ENCODE results near the gene UTS2B.

The UTS2B gene

DNA sequence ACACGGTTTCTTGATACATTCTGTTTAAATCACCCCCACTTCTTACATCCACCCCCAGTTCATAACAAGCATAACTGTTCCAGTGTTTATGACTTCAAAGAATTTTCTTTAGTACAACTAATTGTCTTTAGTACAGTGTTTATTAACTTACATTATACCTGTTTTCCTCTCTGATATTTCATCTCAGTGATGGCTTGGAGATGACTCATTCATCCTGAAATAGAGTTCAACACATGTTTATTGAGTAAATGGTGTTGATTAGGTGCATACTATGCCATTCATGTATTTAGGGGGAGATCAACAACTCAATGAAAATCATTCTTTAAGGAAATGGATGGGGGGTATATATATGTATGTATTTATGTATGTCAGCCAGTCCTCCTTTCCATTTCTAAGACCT is 21.7 kb upstream of the UTS2B start:
- no peak for DNase-seq (ENCODE audit: low spot score)

DNA sequence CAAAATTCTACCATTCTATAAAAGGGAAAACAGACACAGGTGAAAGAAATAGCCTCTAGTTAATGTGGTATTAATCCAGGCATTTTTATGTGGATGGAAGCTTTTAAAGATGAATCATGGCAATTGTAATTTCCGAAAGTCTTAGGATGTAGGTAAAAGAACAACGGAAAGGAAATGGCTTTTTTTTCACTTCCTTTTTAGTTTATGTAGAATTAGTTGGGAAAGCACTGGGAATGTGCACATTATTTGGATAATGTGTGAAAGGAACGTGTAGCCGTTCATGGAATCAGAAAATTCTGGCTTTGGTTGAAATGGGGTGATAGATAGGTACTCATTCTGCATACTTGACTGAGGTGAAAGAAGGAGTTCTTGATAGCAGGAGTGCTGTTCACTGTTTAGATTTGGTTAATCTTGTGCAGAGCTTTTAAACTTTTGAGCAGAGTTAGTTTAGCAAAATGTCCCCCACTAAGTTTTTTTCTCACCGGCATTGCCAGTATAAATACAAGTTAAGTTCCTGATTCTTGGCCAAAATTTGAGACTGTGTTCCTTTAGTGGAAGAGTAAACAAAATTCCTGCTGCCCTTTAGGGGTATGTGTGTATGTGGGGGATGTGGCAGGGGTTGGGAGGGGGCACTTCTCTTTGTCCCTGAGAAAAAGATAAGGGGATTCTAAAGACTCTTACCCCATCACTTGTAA is 20.2 kb upstream of the UTS2B start:
- DNase-seq (ENCODE audit: low spot score): no peak

DNA sequence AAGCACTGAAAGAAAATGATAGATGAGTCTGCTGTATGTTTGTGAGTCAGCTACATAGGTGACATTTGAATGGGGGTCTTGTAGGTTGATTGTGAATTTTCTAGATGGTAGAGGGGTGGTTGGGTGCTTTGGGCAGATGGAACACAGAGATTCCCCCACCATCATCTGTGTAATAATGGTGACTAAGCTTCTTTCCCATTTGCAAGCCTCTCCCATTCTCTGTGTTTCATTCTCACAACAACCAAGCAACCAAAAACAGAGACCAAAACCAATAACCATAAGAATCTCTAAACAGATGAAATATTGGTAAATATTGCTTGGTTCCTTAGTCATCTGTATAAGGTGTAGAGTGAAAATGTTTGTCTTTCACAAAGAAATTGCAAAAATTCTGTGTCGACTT is 17.8 kb upstream of the UTS2B start:
- DNase-seq (ENCODE audit: low spot score): no peak

DNA sequence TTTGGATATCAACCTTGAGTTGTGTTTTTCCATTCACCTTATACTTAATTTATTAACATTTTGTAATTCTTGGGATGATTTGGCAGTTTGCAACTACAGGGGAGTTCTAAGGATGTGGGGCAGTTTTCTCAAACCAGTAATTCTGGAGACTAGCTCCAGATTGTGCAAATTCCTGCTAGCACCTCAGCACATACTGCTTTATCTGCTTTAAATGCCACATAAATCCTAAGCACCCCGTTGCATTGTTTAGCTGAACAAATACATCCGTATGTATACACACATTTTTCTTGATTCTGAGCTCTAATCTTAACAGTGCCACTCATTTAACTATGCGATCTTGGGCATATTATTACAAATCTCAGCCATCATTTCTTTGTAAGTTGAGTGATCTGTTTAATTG is 16.9 kb upstream of the UTS2B start:
- DNase-seq (ENCODE audit: low spot score): no peak

DNA sequence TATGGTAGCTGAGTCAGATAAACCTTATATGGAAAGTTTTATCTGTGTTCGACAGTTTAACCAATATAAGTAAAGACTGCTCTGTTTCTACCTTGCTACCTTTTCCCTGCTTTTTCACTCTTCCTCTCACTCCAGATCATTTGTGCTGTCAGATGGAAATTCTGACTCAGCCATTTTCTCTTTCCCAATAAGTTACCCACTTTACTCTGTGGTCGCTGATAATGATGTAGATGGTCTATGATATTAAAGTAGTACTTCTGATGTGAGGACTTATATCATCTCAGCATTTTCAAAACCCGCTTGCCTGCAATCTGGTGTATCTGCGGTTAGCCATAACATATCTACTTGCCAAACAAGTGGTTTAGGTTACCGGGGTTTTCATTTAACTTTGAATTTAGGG is 15.0 kb upstream of the UTS2B start:
- DNase-seq (ENCODE audit: low spot score): no peak

DNA sequence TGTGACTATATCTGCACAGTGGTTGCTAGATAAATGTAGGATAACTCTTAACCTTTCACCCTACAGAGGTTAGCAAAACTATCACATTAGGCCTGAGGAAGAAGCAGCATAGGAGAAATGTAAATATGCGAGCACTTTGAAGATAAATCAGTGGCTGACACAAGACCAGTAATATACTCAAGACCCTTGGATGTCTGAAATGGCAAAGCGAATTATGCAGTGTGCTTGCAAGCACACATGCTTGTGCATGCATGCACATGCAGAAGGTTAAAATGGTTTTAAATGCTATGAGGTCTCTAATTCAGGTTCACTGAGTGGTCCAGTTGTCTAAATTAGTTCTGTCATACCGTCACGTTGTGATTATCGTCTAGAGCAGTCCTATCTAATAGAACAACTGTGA is 13.6 kb upstream of the UTS2B start:
- DNase-seq (ENCODE audit: low spot score): no peak

DNA sequence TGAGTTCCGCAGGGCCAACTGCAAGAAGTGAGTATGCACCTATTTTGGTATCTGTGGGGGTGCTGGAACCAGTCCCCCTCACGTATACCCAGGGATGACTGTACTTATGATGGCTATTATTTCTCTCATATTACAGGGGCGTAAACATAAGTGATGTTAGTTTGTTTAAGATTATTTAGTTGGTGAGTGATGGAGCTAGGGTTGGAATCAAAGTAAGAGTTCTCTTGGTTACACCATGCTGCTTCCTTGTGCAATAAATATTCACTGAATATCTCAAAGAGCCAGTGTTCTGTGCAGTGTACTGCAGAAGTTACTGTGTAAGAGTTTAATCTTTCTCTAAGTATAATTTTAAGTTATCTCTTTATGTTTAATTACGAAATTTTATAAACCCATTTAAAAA is 12.8 kb upstream of the UTS2B start:
- DNase-seq (ENCODE audit: low spot score): no peak

DNA sequence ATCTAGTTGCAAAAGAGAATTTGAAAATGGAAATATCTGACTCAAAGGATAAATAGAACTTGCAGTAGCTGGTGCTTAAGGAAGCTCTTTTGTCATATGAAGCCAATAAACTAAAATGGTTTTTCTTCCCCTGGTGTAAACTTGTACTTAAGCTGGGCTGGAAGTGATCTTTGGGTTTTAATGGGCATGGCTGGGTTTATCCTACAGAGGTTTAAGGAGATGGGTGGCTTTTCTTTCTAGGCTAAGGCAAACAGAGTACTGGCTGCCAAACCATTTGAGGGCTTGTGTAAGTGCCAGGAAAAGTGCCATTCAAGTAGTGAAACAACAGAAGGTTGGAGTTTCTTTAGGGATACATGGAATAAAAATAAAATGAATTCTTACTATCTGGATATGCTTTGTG is 12.1 kb upstream of the UTS2B start:
- no peak for DNase-seq (ENCODE audit: low spot score)

DNA sequence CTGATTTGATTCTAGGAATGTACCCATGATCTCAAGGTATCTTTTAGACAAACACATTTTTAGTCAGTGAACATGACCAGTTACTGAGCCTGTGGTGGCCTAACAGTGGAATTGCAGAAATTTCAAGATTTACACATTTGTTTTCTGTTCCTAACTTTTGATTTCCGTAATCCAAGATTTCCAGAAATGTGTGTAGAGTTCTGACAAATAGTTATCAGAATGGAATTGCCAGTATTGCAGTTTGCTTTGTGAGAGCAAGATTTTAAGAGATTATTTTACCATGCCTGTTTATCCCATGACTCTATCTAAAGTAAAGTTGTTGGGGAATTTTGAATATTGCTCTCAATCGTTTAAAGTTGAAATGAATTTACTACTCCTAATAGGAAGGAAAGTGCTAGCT is 11.7 kb upstream of the UTS2B start:
- no peak for DNase-seq (ENCODE audit: low spot score)

DNA sequence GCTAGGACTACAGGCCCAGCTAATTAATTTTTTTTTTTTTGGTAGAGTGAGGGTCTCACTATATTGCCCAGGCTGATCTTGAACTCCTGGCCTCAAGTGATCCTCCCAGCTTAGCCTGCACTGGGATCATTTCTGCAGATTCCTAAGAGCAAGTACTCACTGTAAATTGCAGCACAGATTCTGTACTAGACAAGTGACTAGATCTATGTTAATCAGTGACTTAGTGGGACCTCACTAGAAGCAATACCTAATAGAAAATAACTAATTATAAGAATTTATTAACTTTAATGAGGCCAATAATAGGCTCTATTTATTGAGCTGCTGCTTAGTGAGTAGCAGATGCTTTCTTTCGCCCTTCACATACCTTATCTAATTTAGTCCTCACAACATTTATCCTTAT is 10.6 kb upstream of the UTS2B start:
- DNase-seq (ENCODE audit: low spot score): no peak

DNA sequence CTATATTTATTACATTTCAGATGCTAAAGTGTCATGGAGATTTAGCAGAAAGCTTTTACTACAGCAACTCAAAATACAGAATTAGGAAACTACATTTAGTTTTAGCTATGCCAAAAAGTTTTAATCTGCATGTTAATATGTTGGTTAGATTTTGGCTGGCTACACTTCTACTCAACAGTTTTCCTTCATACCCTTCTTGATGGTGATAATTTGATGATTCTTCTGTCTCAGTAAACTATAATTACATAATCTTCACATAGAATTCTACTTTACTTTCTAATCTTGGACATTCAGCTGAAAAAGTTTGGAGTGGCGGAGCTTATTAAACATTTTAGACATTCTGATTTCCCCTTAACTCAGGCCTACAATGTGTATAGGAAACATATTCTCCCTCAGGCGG is 10.0 kb upstream of the UTS2B start:
- no peak for DNase-seq (ENCODE audit: low spot score)

DNA sequence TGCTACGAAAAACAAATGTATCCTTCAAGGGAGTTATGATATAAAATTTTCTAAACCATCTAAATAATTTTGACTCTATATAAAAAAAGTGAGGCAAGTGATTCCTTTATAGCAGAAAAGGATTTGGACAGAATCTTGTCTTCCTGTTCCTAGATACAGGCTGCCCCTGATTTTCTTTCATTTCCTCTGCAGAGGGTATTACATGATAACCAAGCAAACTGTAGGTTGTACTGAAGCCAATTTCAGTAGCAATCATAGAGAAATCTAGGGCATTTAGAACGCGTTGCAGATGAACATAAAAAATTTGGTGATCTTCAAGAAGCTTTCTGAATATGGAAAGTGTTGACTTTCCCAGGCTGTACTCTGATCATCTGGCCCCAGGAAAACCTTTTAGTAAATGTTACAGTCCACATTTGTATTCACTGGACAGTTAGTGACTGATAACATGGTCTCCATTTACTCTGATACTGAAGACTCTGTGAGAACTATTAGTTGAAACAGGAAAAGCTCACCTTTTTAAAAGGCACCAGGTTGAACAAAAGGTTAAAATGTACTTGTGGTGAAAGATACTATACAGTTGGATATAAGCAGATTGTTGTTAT is 9.1 kb upstream of the UTS2B start:
- DNase-seq (ENCODE audit: low spot score): no peak

DNA sequence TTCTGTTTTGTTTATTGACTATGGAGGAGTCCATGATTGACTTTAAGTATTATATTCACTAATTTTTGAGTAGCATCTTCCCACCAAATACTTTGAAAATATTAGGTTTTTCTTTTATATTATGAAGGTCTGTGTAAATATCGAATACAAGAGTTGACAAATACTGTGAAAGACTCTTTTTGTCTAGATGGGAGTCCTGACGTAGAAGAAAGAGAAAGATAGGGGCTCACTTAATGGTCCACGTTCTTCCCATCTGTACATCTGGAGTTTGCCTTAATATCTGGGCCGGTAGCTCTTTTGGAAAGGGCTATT is 7.8 kb upstream of the UTS2B start:
- no peak for DNase-seq (ENCODE audit: low spot score)

DNA sequence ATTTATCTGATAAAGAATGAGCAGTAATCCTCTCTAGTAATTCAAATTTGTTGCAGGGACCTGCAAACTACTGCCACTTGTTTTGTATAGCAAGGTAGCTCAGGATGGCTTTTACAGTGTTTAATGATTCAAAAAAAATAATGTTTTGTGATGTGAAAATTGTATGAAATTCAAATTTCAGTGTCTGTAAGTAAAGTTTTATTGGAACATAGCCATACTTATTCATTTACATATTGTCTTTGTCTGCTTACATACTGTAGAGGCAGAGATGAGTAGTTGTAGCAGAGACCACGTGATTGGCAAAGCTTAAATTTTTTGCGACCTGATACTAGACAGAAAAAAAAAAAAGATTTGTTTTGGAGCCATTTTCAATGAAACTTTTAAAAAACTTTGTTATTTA is 6.5 kb upstream of the UTS2B start:
- no peak for DNase-seq (ENCODE audit: low spot score)

DNA sequence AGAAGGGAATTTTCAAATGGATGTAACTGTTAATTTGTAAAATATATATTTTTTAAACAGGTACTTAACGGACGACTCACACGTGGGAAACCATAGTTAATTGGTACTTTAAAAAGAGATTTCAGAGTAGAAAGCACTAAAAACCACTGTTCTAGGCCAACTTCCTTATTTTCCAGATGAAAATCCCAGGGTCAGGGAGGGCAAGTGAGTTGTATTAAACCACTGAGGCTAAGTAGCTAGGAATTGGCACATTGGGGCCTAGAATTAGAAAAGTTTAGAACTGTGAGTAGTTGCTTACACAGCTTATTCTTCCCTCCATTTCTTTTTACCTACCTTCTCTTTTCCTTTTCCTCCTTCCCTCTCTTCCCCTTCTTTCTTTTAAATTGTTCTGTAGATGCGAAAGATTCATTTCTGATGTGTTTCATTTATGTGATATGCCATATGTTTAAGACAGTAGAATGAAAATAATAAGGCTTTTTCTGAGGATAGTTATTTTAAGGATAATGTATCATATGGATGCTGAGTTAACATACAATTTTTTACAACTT is 4.1 kb upstream of the UTS2B start:
- DNase-seq (ENCODE audit: low spot score): no peak

DNA sequence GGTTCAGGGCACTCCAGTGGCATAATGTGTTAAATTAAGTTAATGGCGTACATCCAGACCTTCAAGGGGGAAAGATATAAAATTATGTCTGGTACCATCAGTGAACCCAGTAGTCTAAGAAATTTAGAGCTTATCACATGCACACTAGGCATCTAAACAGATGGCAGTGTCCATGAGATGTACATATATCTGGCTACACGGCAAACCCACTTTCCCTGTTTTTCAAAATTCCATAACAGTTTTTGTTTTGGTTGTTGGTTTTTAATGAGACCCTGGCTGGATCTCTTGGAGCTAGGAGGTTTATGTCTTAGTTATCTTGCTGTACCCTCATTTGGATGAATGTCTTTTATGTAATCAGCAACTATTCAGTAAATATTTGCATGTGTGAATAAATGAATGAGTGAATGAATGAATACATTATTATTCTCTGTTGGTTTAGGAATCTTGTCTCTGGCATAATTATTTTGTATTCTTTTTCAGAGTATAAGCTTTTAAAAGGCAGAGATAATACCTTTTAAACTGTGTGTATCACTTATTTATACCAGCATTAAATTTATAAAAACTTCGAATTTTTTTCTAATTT is 3.1 kb upstream of the UTS2B start:
- no peak for DNase-seq (ENCODE audit: low spot score)

DNA sequence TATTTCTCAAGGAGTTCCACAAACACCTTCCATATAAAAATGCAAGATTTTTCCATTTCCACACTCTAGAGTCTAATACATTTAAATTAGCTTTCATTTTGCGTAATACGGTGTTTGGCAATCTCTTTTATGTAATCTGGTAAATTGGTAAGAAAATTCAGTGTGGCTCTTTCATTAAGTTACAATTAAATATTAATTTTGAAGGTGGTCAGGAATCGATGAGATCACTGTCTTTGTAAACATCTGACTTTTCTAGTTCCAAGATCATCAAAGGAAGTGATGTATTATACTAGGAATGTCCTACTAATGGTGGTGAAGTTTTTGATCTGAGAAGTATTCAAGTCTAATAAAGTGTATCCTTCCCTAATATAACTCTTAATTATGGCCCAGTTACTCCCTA is 1.1 kb upstream of the UTS2B start:
- DNase-seq (ENCODE audit: low spot score): peak; percentile 40

DNA sequence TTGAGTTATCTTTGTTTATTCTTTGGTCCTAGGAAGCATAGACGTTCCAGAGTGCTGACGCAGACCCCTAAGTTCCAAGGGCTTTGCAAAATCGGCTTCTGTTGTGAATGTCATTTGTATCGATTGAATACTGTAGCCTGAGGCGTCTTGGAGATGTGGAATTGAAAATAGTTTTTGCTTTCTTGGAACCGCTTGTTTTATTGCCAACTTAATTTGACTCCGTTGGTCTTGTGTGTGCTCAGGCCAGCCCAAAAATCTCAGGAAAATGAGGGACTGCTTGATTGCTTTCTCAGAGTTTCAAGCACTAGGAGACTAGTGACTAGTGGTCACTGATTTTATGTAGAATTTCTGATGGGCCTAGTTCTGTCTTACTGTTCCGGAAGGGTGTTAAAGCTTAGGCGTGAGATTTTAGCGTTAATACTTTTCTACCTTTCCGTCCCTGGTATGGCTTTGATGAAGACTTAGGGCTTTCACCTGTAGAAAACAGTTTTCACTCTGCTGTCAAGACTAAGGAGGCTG is 263 bp upstream of the UTS2B start:
- peak; percentile 35 for DNase-seq (ENCODE audit: low spot score)

DNA sequence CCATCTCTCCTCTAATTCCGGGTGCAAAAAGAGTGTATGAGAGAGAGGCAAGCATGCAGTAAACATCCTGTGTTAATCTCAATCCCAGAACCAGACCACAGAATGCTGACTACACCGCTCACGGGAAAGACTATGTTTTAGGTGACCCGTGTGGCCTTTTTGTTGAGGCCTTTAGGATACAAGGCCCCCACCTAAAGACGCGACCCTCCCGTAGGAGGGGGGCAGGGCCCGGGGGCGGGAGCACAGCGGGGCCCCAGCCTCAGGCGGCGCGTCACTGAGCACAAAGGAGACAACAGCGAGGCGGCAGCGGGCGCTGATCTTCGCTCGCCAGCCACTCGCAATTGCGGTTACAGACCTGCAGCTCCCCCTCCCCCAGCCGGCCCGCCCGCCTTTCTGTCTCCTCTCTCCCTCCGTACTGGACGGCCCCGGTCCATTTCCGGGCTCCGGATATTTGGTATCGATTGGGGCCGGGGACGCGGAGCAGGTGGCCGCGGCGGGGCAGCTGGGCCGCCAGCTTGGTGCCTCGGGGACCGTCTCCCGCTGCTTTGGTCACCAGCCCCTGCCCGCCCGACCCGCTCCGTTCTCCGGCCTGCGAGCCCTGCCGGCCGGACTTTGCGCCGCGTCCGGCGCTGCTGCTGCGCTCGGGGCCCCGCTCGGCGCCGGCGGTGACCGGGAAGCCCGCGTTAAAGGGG is 1.2 kb downstream of the UTS2B start, which contains the start of gene CCDC50:
Gene CCDC50 (plus strand): TSS at position 433 of the 692 bp plus-strand sequence. CDS start 281 bp downstream, outside the sequence.
- peak; percentile 54 for DNase-seq (ENCODE audit: low spot score)

DNA sequence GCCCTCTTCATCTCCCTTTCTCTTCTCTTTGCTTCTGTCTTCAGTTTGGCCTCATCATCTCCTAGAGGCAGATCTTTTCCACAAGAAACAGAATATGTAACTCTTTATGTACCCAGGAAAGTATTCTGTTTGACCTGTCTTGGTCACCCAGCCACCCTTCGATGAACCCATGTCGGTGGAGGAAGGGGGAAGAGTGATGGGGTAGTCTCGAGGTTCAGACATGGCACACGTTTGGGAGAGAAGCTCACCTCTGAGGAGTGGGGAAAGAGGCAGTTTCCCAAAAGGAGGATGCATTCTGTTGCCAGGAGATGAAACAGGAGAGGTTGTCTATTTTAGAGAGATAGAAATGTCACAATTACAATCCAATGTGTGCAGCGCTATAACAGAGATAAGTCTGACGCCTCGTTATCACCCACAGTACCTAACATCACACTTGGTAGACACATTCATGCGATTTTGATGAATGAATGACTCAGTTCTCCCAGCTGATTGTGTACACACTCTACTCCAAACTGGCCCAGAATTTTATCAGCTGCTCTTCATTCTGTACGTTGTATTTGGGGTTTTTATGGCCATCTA is 1.9 kb downstream of the UTS2B start:
- no peak for DNase-seq (ENCODE audit: low spot score)

DNA sequence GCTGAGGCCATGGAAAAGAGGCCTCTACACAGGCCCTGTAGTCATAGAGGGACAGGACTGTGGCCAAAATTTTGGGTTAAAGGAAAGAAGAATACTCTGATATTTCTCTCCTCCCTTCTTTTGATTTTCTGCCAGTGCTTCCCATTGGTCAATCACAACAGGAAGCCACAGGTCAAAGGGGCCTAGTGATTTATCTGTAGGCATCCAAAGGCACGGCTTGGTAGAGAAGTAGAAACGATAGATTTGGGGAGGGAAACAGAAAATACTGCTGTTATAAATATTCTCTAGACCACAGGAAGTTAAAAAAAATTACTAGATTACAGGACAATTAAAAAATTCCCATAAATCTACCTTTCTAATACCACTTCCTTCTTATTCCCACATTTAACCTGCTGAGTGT is 2.8 kb downstream of the UTS2B start:
- DNase-seq (ENCODE audit: low spot score): no peak

DNA sequence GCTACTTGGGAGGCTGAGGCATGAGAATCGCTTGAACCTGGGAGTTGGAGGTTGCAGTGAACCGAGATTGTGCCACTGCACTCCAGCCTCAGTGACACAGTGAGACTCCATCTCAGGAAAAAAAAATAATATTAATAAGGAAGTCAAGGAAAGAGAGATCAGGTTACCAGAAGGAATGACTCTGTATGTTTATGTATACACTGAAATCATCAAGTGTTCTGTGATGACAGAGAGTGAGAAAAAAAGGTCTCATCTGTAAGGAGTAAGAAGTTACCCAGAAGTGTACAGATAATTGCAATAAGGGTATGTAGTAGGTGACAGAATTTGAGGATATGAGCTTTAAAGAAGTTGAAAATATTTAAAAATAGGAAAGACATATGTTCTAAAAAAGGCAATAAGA is 5.4 kb downstream of the UTS2B start:
- DNase-seq (ENCODE audit: low spot score): no peak
